Activated T-cell treated with anti-CD3 and anti-CD28 coated beads, Interleukin-2, amount 50 U/mL, for 72 hours (primary cell): ENCODE results near the gene FST. TPM values are rescaled to one million over a fixed set of nuclear protein-coding genes. Genes with fewer than 3 reads are reported as not detected.

ENCODE experiments used
- ATAC-seq, 2 donors: fragments of 150-1000 bp; cut with Tn5 transposase; replicated peaks in 1 of 2; 2 replicates each; pipeline ENCODE4 v1.10.0; 2021; ENCODE audit warnings: moderate library complexity in 2 of 2, mild to moderate bottlenecking in 1 of 2
- DNase-seq, 2 donors: peaks; one replicate each; pipeline ENCODE4 v3.0.0; 2021 to 2022; ENCODE audit warnings: mixed read lengths in 1 of 2
- H3K27ac Mint-ChIP-seq: one replicate; pipeline ENCODE4 v1.8.0; 2022; ENCODE audit warnings: mild to moderate bottlenecking, moderate library complexity, mixed read lengths
- H3K27me3 Mint-ChIP-seq: one replicate; pipeline ENCODE4 v1.8.0; 2022; ENCODE audit warnings: low read depth, mixed read lengths
- H3K36me3 Mint-ChIP-seq, 2 donors: one replicate each; pipeline ENCODE4 v1.8.0; 2022; ENCODE audit warnings: mixed read lengths in 2 of 2, mild to moderate bottlenecking in 1 of 2; ENCODE audit not compliant: insufficient read depth in 2 of 2
- H3K4me1 Mint-ChIP-seq: one replicate; pipeline ENCODE4 v1.8.0; 2022; ENCODE audit warnings: low read depth, mixed read lengths
- H3K4me3 Mint-ChIP-seq, 2 donors: one replicate each; pipeline ENCODE4 v1.8.0; 2022; ENCODE audit warnings: mild to moderate bottlenecking in 2 of 2, mixed read lengths in 2 of 2, moderate library complexity in 2 of 2
- H3K9me3 Mint-ChIP-seq, 2 donors: one replicate each; pipeline ENCODE4 v1.8.0; 2022; ENCODE audit warnings: mixed read lengths in 2 of 2
- total RNA-seq, 2 donors: library from RNA; stranded (reverse); gene quantifications; one replicate each; pipeline ENCODE4 v1.2.3, GENCODE V29; 2022

FST gene
- total RNA-seq, 2 donors from 2014 or later, result 1.1 to 2.5 TPM

GRCh38 chr5:53479045-53479589 is 1.3 kb upstream of the FST start:
- Mint-ChIP-seq H3K27ac (peak overlapping the region; percentile 17), H3K4me1 (peaks cover 44% of the 10 kb centered on the region), H3K27me3 (peaks cover 73% of the 10 kb centered on the region), H3K4me3 (peak overlapping the region; percentile 89 to 93), H3K9me3 (no peaks in the 10 kb centered on the region), H3K36me3 (peaks cover 7 to 12% of the 10 kb centered on the region in 2 donors)
- DNase-seq (no peak), ATAC-seq (no peak)

- Mint-ChIP-seq H3K9me3 (no peaks in the 10 kb centered on the region), H3K27me3 (peaks cover 69% of the 10 kb centered on the region)
Measured at GRCh38 chr5:53479590-53480415, 626 bp upstream of the FST start.

GRCh38 chr5:53481159-53481886 is 894 bp downstream of the FST start:
- H3K27me3 Mint-ChIP-seq, result peaks cover 63% of the 10 kb centered on the region
- H3K4me1 Mint-ChIP-seq, result peaks cover 45% of the 10 kb centered on the region
- H3K4me3 Mint-ChIP-seq, result peak overlapping the region; percentile 93 to 96
- H3K36me3 Mint-ChIP-seq, result peaks cover 7 to 12% of the 10 kb centered on the region in 2 donors
- peak overlapping the region; percentile 61 for H3K27ac Mint-ChIP-seq
- ATAC-seq (no peak), DNase-seq (no peak)
- H3K9me3 Mint-ChIP-seq, result no peaks in the 10 kb centered on the region

More at GRCh38 chr5:53479590-53480415, 626 bp upstream of the FST start:
- H3K27ac Mint-ChIP-seq, result peak overlapping the region; percentile 17
- ATAC-seq (peak; percentile 36 to 38), DNase-seq (peak; percentile 44 to 45)
- H3K36me3 Mint-ChIP-seq, result peaks cover 7 to 12% of the 10 kb centered on the region in 2 donors
- H3K4me1 Mint-ChIP-seq, result peaks cover 44% of the 10 kb centered on the region
- peak overlapping the region; percentile 89 to 93 for H3K4me3 Mint-ChIP-seq

GRCh38 chr5:53481887-53482716 is 1.7 kb downstream of the FST start:
- Mint-ChIP-seq H3K27me3 (peaks cover 59% of the 10 kb centered on the region), H3K27ac (peak overlapping the region; percentile 96), H3K36me3 (peaks cover 7 to 12% of the 10 kb centered on the region in 2 donors), H3K9me3 (no peaks in the 10 kb centered on the region), H3K4me1 (peaks cover 49% of the 10 kb centered on the region), H3K4me3 (peak overlapping the region; percentile 93 to 96)
- DNase-seq (peak; percentile 82), ATAC-seq (peak; percentile 76)

GRCh38 chr5:53482717-53483638 is 2.5 kb downstream of the FST start:
- Mint-ChIP-seq H3K27ac (no peak overlapping the region), H3K4me3 (peak overlapping the region; percentile 93 to 96), H3K27me3 (peaks cover 53% of the 10 kb centered on the region), H3K9me3 (no peaks in the 10 kb centered on the region), H3K36me3 (peaks cover 7 to 12% of the 10 kb centered on the region in 2 donors), H3K4me1 (peaks cover 49% of the 10 kb centered on the region)
- ATAC-seq (peak; percentile 26 to 36), DNase-seq (peak; percentile 25 to 35)

- H3K27ac Mint-ChIP-seq, result no peak overlapping the region
- peaks cover 15% of the 10 kb centered on the region for H3K4me1 Mint-ChIP-seq
- ATAC-seq (no peak), DNase-seq (no peak)
- no peaks in the 10 kb centered on the region for H3K36me3 Mint-ChIP-seq
- peaks cover 29% of the 10 kb centered on the region for H3K27me3 Mint-ChIP-seq
- no peaks in the 10 kb centered on the region for H3K9me3 Mint-ChIP-seq
- H3K4me3 Mint-ChIP-seq, result no peak overlapping the region
Measured at GRCh38 chr5:53487436-53487835, 7.0 kb downstream of the FST start.

- peaks cover 7% of the 10 kb centered on the region for H3K4me1 Mint-ChIP-seq
Measured at GRCh38 chr5:53488195-53488722, 7.8 kb downstream of the FST start.

GRCh38 chr5:53490747-53491146 is 10.3 kb downstream of the FST start:
- Mint-ChIP-seq H3K27ac (no peak overlapping the region), H3K27me3 (peaks cover 17% of the 10 kb centered on the region), H3K9me3 (peaks cover 2 to 3% of the 10 kb centered on the region in 2 donors), H3K4me1 (peaks cover 6% of the 10 kb centered on the region), H3K4me3 (no peak overlapping the region), H3K36me3 (peaks cover 0 to 2% of the 10 kb centered on the region in 2 donors)
- ATAC-seq (no peak), DNase-seq (no peak)

More at GRCh38 chr5:53488195-53488722, 7.8 kb downstream of the FST start:
- ATAC-seq, result no peak
- Mint-ChIP-seq H3K27ac (no peak overlapping the region), H3K9me3 (no peaks in the 10 kb centered on the region), H3K4me3 (no peak overlapping the region), H3K27me3 (peaks cover 27% of the 10 kb centered on the region), H3K36me3 (no peaks in the 10 kb centered on the region)
- DNase-seq, result no peak

- ATAC-seq (no peak), DNase-seq (no peak)
- Mint-ChIP-seq H3K27me3 (peaks cover 22% of the 10 kb centered on the region), H3K9me3 (no peaks in the 10 kb centered on the region), H3K4me3 (no peak overlapping the region), H3K36me3 (no peaks in the 10 kb centered on the region), H3K4me1 (no peaks in the 10 kb centered on the region), H3K27ac (no peak overlapping the region)
Measured at GRCh38 chr5:53501054-53501453, 20.6 kb downstream of the FST start.

GRCh38 chr5:53503562-53504218 is 23.3 kb downstream of the FST start:
- Mint-ChIP-seq H3K9me3 (peaks cover 0 to 4% of the 10 kb centered on the region in 2 donors), H3K27ac (no peak overlapping the region), H3K27me3 (peaks cover 22% of the 10 kb centered on the region), H3K4me3 (no peak overlapping the region), H3K4me1 (no peaks in the 10 kb centered on the region), H3K36me3 (no peaks in the 10 kb centered on the region)
- no peak for ATAC-seq
- no peak for DNase-seq

- peaks cover under 1 to 1% of the 10 kb centered on the region in 2 donors for H3K36me3 Mint-ChIP-seq
- no peak overlapping the region for H3K27ac Mint-ChIP-seq
- ATAC-seq, result no peak
- H3K4me3 Mint-ChIP-seq, result no peak overlapping the region
- H3K9me3 Mint-ChIP-seq, result peaks cover 3 to 14% of the 10 kb centered on the region in 2 donors
- no peaks in the 10 kb centered on the region for H3K4me1 Mint-ChIP-seq
- H3K27me3 Mint-ChIP-seq, result peaks cover 8% of the 10 kb centered on the region
- DNase-seq, result no peak
Measured at GRCh38 chr5:53507013-53507412, 26.6 kb downstream of the FST start.
